Adrenal gland (tissue), 12 donors: Measurements from ENCODE around the gene LATS1. TPM values are rescaled to one million over a fixed set of nuclear protein-coding genes. Genes with fewer than 3 reads are reported as not detected.
"Not testable (repeated sequence)": the region's sequence is repeated elsewhere in the genome, so short reads cannot be mapped to it uniquely, and the experiment has no call there.

Source experiments
- DNase-seq, 7 donors: peaks; one replicate each; pipeline ENCODE4 v3.0.0-alpha.2; 2019 to 2020
- H3K27ac ChIP-seq, 5 donors: fragments of 200-600 bp; sonication (generic) in 4 of 5; 1 replicate in 3 of 5; 2 replicates in 2 of 5; pipeline versions ENCODE4 v1.5.1 to v1.8.0; 2016 to 2020; ENCODE audit warnings: mild to moderate bottlenecking in 1 of 5
- H3K27me3 ChIP-seq: fragments of 200-600 bp; 2 replicates; pipeline ENCODE4 v1.8.0; 2021
- H3K36me3 ChIP-seq, 2 donors: fragments of 200-600 bp; replicated peaks in 1 of 2; 1 replicate in 1 of 2; 2 replicates in 1 of 2; pipeline versions ENCODE4 v1.5.1 to v1.8.0; 2018 to 2022
- H3K4me1 ChIP-seq, 2 donors: fragments of 200-600 bp; replicated peaks in 1 of 2; 1 replicate in 1 of 2; 2 replicates in 1 of 2; pipeline versions ENCODE4 v1.5.1 to v1.8.0; 2018 to 2021
- H3K4me3 ChIP-seq, 4 donors: fragments of 200-600 bp; sonication (generic) in 3 of 4; one replicate each; pipeline ENCODE4 v1.5.1; 2016 to 2018
- H3K9me3 ChIP-seq, 3 donors: fragments of 200-600 bp; sonication (generic) in 1 of 3; replicated peaks in 1 of 3; 1 replicate in 2 of 3; 2 replicates in 1 of 3; pipeline versions ENCODE4 v1.5.1 to v1.8.0; 2016 to 2021
- POLR2A ChIP-seq, 2 donors: fragments of 450-650 bp; IDR thresholded peaks; one replicate each; pipeline ENCODE4 v1.6.1; 2017; ENCODE audit warnings: antibody characterized with exemption in 2 of 2, mild to moderate bottlenecking in 2 of 2, moderate library complexity in 1 of 2
- WGBS, 4 donors: extraction: QIAGEN DNeasy Blood & Tissue Kit in 2 of 4; methylation state at CpG; one replicate each; pipeline versions ENCODE4 v1.1.5 to v1.1.7; 2013 to 2017; 5-methylcytosine and 5-hydroxymethylcytosine counted together
- intact Hi-C, 2 donors: fragments of 100-400 bp; cut with DNase I; formaldehyde crosslinking; loops; one replicate each; pipeline versions ENCODE4 v1.14.1 to v1.15.0; 2022 to 2023
- polyA plus RNA-seq, 3 donors: library from polyadenylated mRNA; stranded (reverse); fragments of 200-250 nt in 2 of 3; fragments of 350-450 nt in 1 of 3; fragmentation: Illumina TruSeq in 1 of 3; extraction: RNeasy Lipid Tissue Mini Kit (QIAGEN cat#74804) in 1 of 3; gene quantifications; one replicate each; pipeline ENCODE4 v1.2.3, GENCODE V29; 2013 to 2014
- total RNA-seq, 9 donors: library from RNA; depleted of rRNA in 4 of 9; stranded (reverse); fragments of >200 nt in 4 of 9; fragments of 120-200 nt in 1 of 9; fragmentation: NEBNext Ultra II Directional in 1 of 9; extraction: Animal tissue kit (Norgen Biotek cat#: 25700) in 1 of 9; gene quantifications; one replicate each; pipeline versions ENCODE4 v1.1.0 to v1.2.4, GENCODE V29; 2013 to 2023
- TF ChIP-seq, protein P1 (sequence below), 6 experiments: fragments of 450-650 bp in 4 of 6; fragments of 200-600 bp in 2 of 6; sonication (generic) in 1 of 6; IDR thresholded peaks; 1 replicate in 5 of 6; 2 replicates in 1 of 6; pipeline versions ENCODE4 v1.5.1 to v1.8.0; 2016 to 2021; ENCODE audit warnings: antibody characterized with exemption in 6 of 6, mild to moderate bottlenecking in 2 of 6, moderate library complexity in 1 of 6
- donor health status: healthy with polysubstance abuse.
- donor health status: Bipolar disorder and iron deficiency.
- donor health status: DM: yes; HTN: yes; CAD: no.
- donor health status: DM: no; HTN: no; CAD: no.
- donor health status: DM: no; HTN: no; CAD: no.
- donor health status: DM: yes; HTN: yes; CAD: no.

LATS1 gene
- total and polyA plus RNA-seq, 12 donors: 6.2 to 39.6 (median 24.2) TPM

- peaks cover 9 to 24% of the 10 kb centered on the region in 2 donors for H3K4me1 ChIP-seq
- DNase-seq: no peak
Observed at GRCh38 chr6:149752600-149753373, 34.9 kb upstream of the LATS1 start.

GRCh38 chr6:149751920-149752319 is 34.0 kb upstream of the LATS1 start:
- H3K9me3 ChIP-seq, H3K36me3 ChIP-seq, H3K27ac ChIP-seq, H3K27me3 ChIP-seq, H3K4me3 ChIP-seq, DNase-seq, intact Hi-C loops: not testable (repeated sequence)
- peaks cover 9 to 24% of the 10 kb centered on the region in 2 donors for H3K4me1 ChIP-seq
- WGBS, 4 donors: 94 to 100% (median 97%) methylated on average over 5 of the region's 5 CpGs

More at GRCh38 chr6:149752600-149753373, 34.9 kb upstream of the LATS1 start:
- TF ChIP-seq POLR2A (IDR thresholded peaks at IDR 0.05): no peak
- Histone ChIP-seq H3K27me3 (no peaks in the 10 kb centered on the region), H3K4me3 (no peak overlapping the region), H3K36me3 (no peaks in the 10 kb centered on the region), H3K9me3 (no peaks in the 10 kb centered on the region), H3K27ac (no peak overlapping the region)
- intact Hi-C loops: no loop called here
- WGBS, 4 donors: 60 to 72% (median 66%) methylated on average over 4 of the region's 4 CpGs

DNA sequence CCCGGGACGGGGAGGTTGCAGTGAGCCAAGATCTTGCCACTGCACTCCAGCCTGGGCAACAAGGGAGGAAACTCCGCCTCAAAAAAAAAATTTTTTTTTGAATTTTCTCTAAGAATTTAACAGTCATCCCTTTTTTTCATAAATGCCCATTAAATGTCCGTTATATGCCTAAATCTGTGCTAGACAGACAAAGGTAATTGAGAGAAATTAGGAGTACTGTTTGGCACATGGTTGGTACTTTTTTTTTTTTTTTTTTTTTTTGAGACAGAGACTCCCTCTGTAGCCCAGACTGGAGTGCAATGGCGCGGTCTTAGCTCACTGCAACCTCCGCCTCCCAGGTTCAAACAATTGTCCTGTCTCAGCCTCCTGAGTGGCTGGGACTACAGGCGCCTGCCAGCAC is 33.3 kb upstream of the LATS1 start:
- TF ChIP-seq, protein P1, sequence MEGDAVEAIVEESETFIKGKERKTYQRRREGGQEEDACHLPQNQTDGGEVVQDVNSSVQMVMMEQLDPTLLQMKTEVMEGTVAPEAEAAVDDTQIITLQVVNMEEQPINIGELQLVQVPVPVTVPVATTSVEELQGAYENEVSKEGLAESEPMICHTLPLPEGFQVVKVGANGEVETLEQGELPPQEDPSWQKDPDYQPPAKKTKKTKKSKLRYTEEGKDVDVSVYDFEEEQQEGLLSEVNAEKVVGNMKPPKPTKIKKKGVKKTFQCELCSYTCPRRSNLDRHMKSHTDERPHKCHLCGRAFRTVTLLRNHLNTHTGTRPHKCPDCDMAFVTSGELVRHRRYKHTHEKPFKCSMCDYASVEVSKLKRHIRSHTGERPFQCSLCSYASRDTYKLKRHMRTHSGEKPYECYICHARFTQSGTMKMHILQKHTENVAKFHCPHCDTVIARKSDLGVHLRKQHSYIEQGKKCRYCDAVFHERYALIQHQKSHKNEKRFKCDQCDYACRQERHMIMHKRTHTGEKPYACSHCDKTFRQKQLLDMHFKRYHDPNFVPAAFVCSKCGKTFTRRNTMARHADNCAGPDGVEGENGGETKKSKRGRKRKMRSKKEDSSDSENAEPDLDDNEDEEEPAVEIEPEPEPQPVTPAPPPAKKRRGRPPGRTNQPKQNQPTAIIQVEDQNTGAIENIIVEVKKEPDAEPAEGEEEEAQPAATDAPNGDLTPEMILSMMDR (IDR thresholded peaks at IDR 0.05): no peak
- TF ChIP-seq POLR2A (IDR thresholded peaks at IDR 0.05): no peak
- H3K36me3 ChIP-seq: no peaks in the 10 kb centered on the region
- WGBS, 4 donors: 80 to 95% (median 89%) methylated on average over 8 of the region's 8 CpGs
- intact Hi-C loops: no loop called here
- H3K27ac ChIP-seq: no peak overlapping the region
- H3K4me1 ChIP-seq: peaks cover 15 to 24% of the 10 kb centered on the region in 2 donors
- DNase-seq: no peak
- no peak overlapping the region for H3K4me3 ChIP-seq
- no peaks in the 10 kb centered on the region for H3K27me3 ChIP-seq
- no peaks in the 10 kb centered on the region for H3K9me3 ChIP-seq

DNA sequence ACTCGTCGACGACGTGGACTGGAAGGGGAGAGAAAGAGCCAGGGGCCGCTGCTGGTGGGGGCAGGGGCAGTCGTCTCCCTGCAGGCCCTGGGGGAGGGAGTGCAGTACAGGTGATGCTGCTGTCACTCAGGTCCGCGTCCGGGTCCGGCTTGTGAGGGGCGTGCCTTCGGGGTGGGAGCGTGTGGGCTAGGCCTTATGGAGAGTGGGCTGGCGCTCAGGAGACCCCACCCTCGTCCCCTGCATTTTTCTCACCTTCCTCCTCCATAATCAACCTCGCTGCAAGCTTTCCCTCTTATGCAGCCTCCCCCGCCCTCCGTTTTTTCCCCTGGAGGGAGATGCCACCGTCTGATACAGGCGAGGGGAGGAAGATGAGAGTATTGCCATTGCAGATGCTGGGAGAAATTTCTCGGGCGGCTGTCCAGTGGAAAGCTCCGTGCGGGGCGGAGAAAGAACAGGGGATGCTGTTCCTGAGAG is 32.3 kb upstream of the LATS1 start:
- Histone ChIP-seq H3K4me1 (peaks cover 15 to 32% of the 10 kb centered on the region in 2 donors), H3K9me3 (no peaks in the 10 kb centered on the region), H3K36me3 (no peaks in the 10 kb centered on the region), H3K4me3 (peak overlapping the region; percentile 58 to 90 (median 86)), H3K27me3 (no peaks in the 10 kb centered on the region), H3K27ac (peak overlapping the region; percentile 43 to 95 (median 89))
- intact Hi-C loops: no loop called here
- WGBS, 4 donors: 0 to 1% (median 0%) methylated on average over 17 to 25 of the region's 25 CpGs
- TF ChIP-seq, protein P1 (IDR thresholded peaks at IDR 0.05): no peak
- TF ChIP-seq POLR2A (IDR thresholded peaks at IDR 0.05): no peak
- peak; percentile 35 to 69 (median 56) for DNase-seq

- intact Hi-C loops: no loop called here
- peak; percentile 88 to 94 (median 92) for DNase-seq
- peak; percentile 62 to 94 for TF ChIP-seq POLR2A (IDR thresholded peaks at IDR 0.05)
- TF ChIP-seq, protein P1 (IDR thresholded peaks at IDR 0.05): no peak
- Histone ChIP-seq H3K27me3 (no peaks in the 10 kb centered on the region), H3K36me3 (no peaks in the 10 kb centered on the region), H3K27ac (peak within 1 kb of the TSS; percentile 43 to 95 (median 89)), H3K9me3 (no peaks in the 10 kb centered on the region), H3K4me1 (peaks cover 15 to 33% of the 10 kb centered on the region in 2 donors), H3K4me3 (peak within 1 kb of the TSS; percentile 58 to 90 (median 86))
- WGBS, 4 donors: 0% methylated on average over 1 to 60 of the region's 60 CpGs; no CpG with 5 or more reads in 1 of the 4 donors
Observed at GRCh38 chr6:149749594-149750135, 31.8 kb upstream of the LATS1 start, which contains the start of gene PCMT1. Gene PCMT1 (plus strand): TSS chr6:149749741. CDS start chr6:149749902, 161 bp downstream.

DNA sequence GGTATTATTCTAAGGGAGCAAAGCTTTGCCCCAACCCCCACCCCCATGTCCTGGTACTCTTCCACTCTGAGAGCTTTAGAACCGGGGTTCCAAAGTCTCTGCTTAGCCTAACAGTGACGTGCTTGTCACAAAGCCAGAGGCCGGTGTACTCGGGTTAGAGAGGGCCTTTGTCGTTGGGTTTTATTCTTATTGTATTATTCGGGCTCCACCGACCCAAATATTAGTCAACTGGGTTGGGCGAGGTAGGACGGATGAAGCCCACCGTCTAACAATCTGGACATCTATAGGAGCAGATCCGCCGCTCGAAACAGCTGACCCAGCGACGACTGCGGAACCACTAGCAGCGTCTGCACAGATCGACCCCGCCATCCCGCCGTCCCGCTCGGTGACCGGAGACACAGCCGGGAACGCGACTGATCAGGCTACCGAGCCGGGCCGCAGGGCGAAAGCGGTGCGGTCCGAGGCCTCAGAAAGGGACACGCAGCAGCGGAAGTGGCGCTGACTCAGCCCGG is 31.2 kb upstream of the LATS1 start:
- Histone ChIP-seq H3K4me1 (peaks cover 15 to 33% of the 10 kb centered on the region in 2 donors), H3K27ac (peak overlapping the region; percentile 43 to 95 (median 89)), H3K4me3 (peak overlapping the region in 2 of 4 donors; percentile 86 to 90)
- H3K27me3 ChIP-seq, H3K9me3 ChIP-seq, intact Hi-C loops, DNase-seq, H3K36me3 ChIP-seq: not testable (repeated sequence)
- 0% methylated on average over 18 to 25 of the region's 38 CpGs; no CpG with 5 or more reads in 1 of the 4 donors for WGBS, 4 donors
